Measurements from ENCODE around the gene RGS11.

Gene RGS11

DNA sequence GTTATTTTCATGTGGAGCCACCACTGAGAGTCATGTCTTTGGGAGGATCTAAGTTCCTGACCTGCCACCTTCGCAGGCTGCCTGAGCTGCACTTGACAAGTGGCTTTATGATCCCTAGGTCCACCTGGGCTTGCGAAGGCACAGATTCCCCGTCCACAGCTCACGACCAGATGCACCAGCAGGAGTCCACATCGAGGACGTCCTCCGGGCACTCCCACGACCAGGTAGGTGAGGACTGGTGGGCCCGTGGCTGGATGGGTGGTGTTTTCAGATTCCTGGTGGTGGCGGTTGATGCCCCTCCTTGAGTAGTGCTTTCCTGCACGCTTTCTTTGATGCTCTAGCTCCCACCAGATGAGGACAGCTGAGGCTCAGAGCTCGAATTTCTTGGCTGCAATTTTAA is 26.3 kb downstream of the RGS11 start:
- Histone ChIP-seq H3K27me3 (ENCODE audit: insufficient read depth, low read length) (no peaks in the 10 kb centered on the region), H2BK120ac (ENCODE audit: insufficient read depth, low read length, poor library complexity) (no peak overlapping the region), H4K12ac (ENCODE audit: low read depth, low read length) (no peak overlapping the region), H4K91ac (ENCODE audit: low read depth, low read length) (no peak overlapping the region), H3K4me3 (ENCODE audit: low read depth, low read length) (no peak overlapping the region), H3K9me3 (ENCODE audit: insufficient read depth, low read depth, low read length) (no peaks in the 10 kb centered on the region), H2BK5ac (ENCODE audit: low read depth, low read length, poor library complexity) (no peak overlapping the region), H2AFZ (ENCODE audit: insufficient read depth, low read length, poor library complexity) (no peak overlapping the region), H3K27ac (ENCODE audit: low read depth, low read length) (no peak overlapping the region), H3K79me2 (ENCODE audit: control insufficient read depth, insufficient read depth, low read length, poor library complexity) (no peaks in the 10 kb centered on the region), H2BK12ac (ENCODE audit: low read length) (no peak overlapping the region), H4K8ac (ENCODE audit: low read depth, low read length) (no peak overlapping the region), H3K14ac (ENCODE audit: low read length) (no peak overlapping the region), H3K9ac (ENCODE audit: low read length) (no peak overlapping the region), H3K4me2 (ENCODE audit: low read length) (no peak overlapping the region), H2AK5ac (ENCODE audit: low read length) (no peak overlapping the region), H3K79me1 (ENCODE audit: low read length) (no peaks in the 10 kb centered on the region), H3K36me3 (ENCODE audit: control insufficient read depth in 1 of 2, insufficient read depth in 2 of 2, low read length in 2 of 2) (peaks cover 2 to 6% of the 10 kb centered on the region in 2 experiments), H3K23ac (ENCODE audit: low read length) (no peak overlapping the region), H3K4ac (ENCODE audit: low read depth, low read length) (no peak overlapping the region), H3K4me1 (ENCODE audit: control insufficient read depth in 1 of 2, insufficient read depth in 2 of 2, low read length in 2 of 2) (peaks cover 0 to 3% of the 10 kb centered on the region in 2 experiments), H3K18ac (ENCODE audit: low read length) (no peak overlapping the region)
- WGBS (ENCODE audit: extremely low coverage, insufficient coverage, insufficient read length): no CpG with 5 or more reads among the region's 12 CpGs
- DNase-seq: no peak

GRCh38 chr16:247027-247426 is 28.7 kb downstream of the RGS11 start:
- H3K36me3 ChIP-seq (ENCODE audit: control insufficient read depth in 1 of 2, insufficient read depth in 2 of 2, low read length in 2 of 2): peaks cover 2% of the 10 kb centered on the region in 2 experiments
- H3K27ac ChIP-seq (ENCODE audit: low read depth, low read length): no peak overlapping the region
- no peak overlapping the region for H3K9ac ChIP-seq (ENCODE audit: low read length)
- H4K12ac ChIP-seq (ENCODE audit: low read depth, low read length): no peak overlapping the region
- H3K4me2 ChIP-seq (ENCODE audit: low read length): no peak overlapping the region
- no peak overlapping the region for H3K4ac ChIP-seq (ENCODE audit: low read depth, low read length)
- H3K4me1 ChIP-seq (ENCODE audit: control insufficient read depth in 1 of 2, insufficient read depth in 2 of 2, low read length in 2 of 2): peaks cover 0 to 3% of the 10 kb centered on the region in 2 experiments
- H3K23ac ChIP-seq (ENCODE audit: low read length): no peak overlapping the region
- no peak overlapping the region for H3K18ac ChIP-seq (ENCODE audit: low read length)
- no peak overlapping the region for H3K14ac ChIP-seq (ENCODE audit: low read length)
- no peak overlapping the region for H2BK120ac ChIP-seq (ENCODE audit: insufficient read depth, low read length, poor library complexity)
- no peak overlapping the region for H4K8ac ChIP-seq (ENCODE audit: low read depth, low read length)
- no peak for DNase-seq
- no peak overlapping the region for H4K91ac ChIP-seq (ENCODE audit: low read depth, low read length)
- no peak overlapping the region for H2BK5ac ChIP-seq (ENCODE audit: low read depth, low read length, poor library complexity)
- no peak overlapping the region for H2AK5ac ChIP-seq (ENCODE audit: low read length)
- H2BK12ac ChIP-seq (ENCODE audit: low read length): no peak overlapping the region
- H3K9me3 ChIP-seq (ENCODE audit: insufficient read depth, low read depth, low read length): no peaks in the 10 kb centered on the region
- H3K79me2 ChIP-seq (ENCODE audit: control insufficient read depth, insufficient read depth, low read length, poor library complexity): no peaks in the 10 kb centered on the region
- H3K4me3 ChIP-seq (ENCODE audit: low read depth, low read length): no peak overlapping the region
- no peak overlapping the region for H2AFZ ChIP-seq (ENCODE audit: insufficient read depth, low read length, poor library complexity)
- no peaks in the 10 kb centered on the region for H3K27me3 ChIP-seq (ENCODE audit: insufficient read depth, low read length)
- H3K79me1 ChIP-seq (ENCODE audit: low read length): no peaks in the 10 kb centered on the region
- no CpG with 5 or more reads among the region's 12 CpGs for WGBS (ENCODE audit: extremely low coverage, insufficient coverage, insufficient read length)

GRCh38 chr16:245105-245504 is 30.6 kb downstream of the RGS11 start:
- no CpG with 5 or more reads among the region's 9 CpGs for WGBS (ENCODE audit: extremely low coverage, insufficient coverage, insufficient read length)

DNA sequence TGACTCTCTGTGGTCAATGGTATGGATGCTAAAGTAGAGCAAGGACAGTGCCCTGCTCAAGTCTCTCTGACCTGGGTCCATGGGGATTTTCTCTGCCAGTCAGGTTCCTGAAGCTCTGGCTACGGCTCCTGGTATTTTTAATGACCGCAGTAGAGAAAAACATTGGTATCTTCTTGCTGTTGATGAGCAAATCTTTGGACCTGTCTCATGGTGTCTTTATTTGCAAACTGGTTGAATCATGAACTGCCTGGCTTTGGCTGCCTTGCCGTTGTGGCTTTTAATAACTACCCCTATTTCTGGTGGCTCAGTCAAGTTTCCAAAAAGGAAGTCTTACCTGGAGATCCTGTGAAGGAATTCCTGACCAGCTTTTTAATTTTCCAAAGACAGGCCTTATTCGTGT is 32.4 kb downstream of the RGS11 start:
- H2BK5ac ChIP-seq (ENCODE audit: low read depth, low read length, poor library complexity): no peak overlapping the region
- H3K9ac ChIP-seq (ENCODE audit: low read length): no peak overlapping the region
- H2AFZ ChIP-seq (ENCODE audit: insufficient read depth, low read length, poor library complexity): no peak overlapping the region
- no peak overlapping the region for H3K14ac ChIP-seq (ENCODE audit: low read length)
- H3K79me1 ChIP-seq (ENCODE audit: low read length): no peaks in the 10 kb centered on the region
- H4K91ac ChIP-seq (ENCODE audit: low read depth, low read length): no peak overlapping the region
- no peaks in the 10 kb centered on the region for H3K4me1 ChIP-seq (ENCODE audit: control insufficient read depth in 1 of 2, insufficient read depth in 2 of 2, low read length in 2 of 2)
- no peak overlapping the region for H3K4me3 ChIP-seq (ENCODE audit: low read depth, low read length)
- H3K4me2 ChIP-seq (ENCODE audit: low read length): no peak overlapping the region
- no peak for DNase-seq
- no peak overlapping the region for H3K27ac ChIP-seq (ENCODE audit: low read depth, low read length)
- no peak overlapping the region for H4K8ac ChIP-seq (ENCODE audit: low read depth, low read length)
- H3K23ac ChIP-seq (ENCODE audit: low read length): no peak overlapping the region
- no peaks in the 10 kb centered on the region for H3K79me2 ChIP-seq (ENCODE audit: control insufficient read depth, insufficient read depth, low read length, poor library complexity)
- H3K36me3 ChIP-seq (ENCODE audit: control insufficient read depth in 1 of 2, insufficient read depth in 2 of 2, low read length in 2 of 2): no peaks in the 10 kb centered on the region
- H3K9me3 ChIP-seq (ENCODE audit: insufficient read depth, low read depth, low read length): no peaks in the 10 kb centered on the region
- no peak overlapping the region for H3K4ac ChIP-seq (ENCODE audit: low read depth, low read length)
- no CpG with 5 or more reads among the region's 4 CpGs for WGBS (ENCODE audit: extremely low coverage, insufficient coverage, insufficient read length)
- no peaks in the 10 kb centered on the region for H3K27me3 ChIP-seq (ENCODE audit: insufficient read depth, low read length)
- H2AK5ac ChIP-seq (ENCODE audit: low read length): no peak overlapping the region
- H2BK12ac ChIP-seq (ENCODE audit: low read length): no peak overlapping the region
- no peak overlapping the region for H4K12ac ChIP-seq (ENCODE audit: low read depth, low read length)
- H3K18ac ChIP-seq (ENCODE audit: low read length): no peak overlapping the region
- H2BK120ac ChIP-seq (ENCODE audit: insufficient read depth, low read length, poor library complexity): no peak overlapping the region

More at GRCh38 chr16:245105-245504, 30.6 kb downstream of the RGS11 start:
- Histone ChIP-seq H3K4me1 (ENCODE audit: control insufficient read depth in 1 of 2, insufficient read depth in 2 of 2, low read length in 2 of 2) (peaks cover 0 to 1% of the 10 kb centered on the region in 2 experiments), H3K23ac (ENCODE audit: low read length) (no peak overlapping the region), H4K12ac (ENCODE audit: low read depth, low read length) (no peak overlapping the region), H2BK120ac (ENCODE audit: insufficient read depth, low read length, poor library complexity) (no peak overlapping the region), H3K79me2 (ENCODE audit: control insufficient read depth, insufficient read depth, low read length, poor library complexity) (no peaks in the 10 kb centered on the region), H4K91ac (ENCODE audit: low read depth, low read length) (no peak overlapping the region), H2BK5ac (ENCODE audit: low read depth, low read length, poor library complexity) (no peak overlapping the region), H2BK12ac (ENCODE audit: low read length) (no peak overlapping the region), H3K4me3 (ENCODE audit: low read depth, low read length) (no peak overlapping the region), H3K4ac (ENCODE audit: low read depth, low read length) (no peak overlapping the region), H3K4me2 (ENCODE audit: low read length) (no peak overlapping the region), H3K36me3 (ENCODE audit: control insufficient read depth in 1 of 2, insufficient read depth in 2 of 2, low read length in 2 of 2) (peaks cover 0 to under 1% of the 10 kb centered on the region in 2 experiments), H3K27me3 (ENCODE audit: insufficient read depth, low read length) (no peaks in the 10 kb centered on the region), H3K79me1 (ENCODE audit: low read length) (no peaks in the 10 kb centered on the region), H3K9me3 (ENCODE audit: insufficient read depth, low read depth, low read length) (no peaks in the 10 kb centered on the region), H3K27ac (ENCODE audit: low read depth, low read length) (no peak overlapping the region), H4K8ac (ENCODE audit: low read depth, low read length) (no peak overlapping the region), H2AK5ac (ENCODE audit: low read length) (no peak overlapping the region), H2AFZ (ENCODE audit: insufficient read depth, low read length, poor library complexity) (no peak overlapping the region), H3K14ac (ENCODE audit: low read length) (no peak overlapping the region), H3K9ac (ENCODE audit: low read length) (no peak overlapping the region), H3K18ac (ENCODE audit: low read length) (no peak overlapping the region)
- DNase-seq: no peak
